ENCODE results near the gene DLG1. TPM values are rescaled to one million over a fixed set of nuclear protein-coding genes. Genes with fewer than 3 reads are reported as not detected.

Gene DLG1
- total and polyA plus RNA-seq, 4 donors = 47.8 to 130 (median 67.9) TPM

- peaks cover 1% of the 10 kb centered on the region for H3K4me1 ChIP-seq (ENCODE audit: control insufficient read depth, insufficient read depth, low read length)
These were observed 4.7 kb downstream of the DLG1 start for GRCh38 chr3:197293605-197294237.

GRCh38 chr3:197292648-197293047, 5.8 kb downstream of the DLG1 start:
- Histone ChIP-seq H3K36me3 (ENCODE audit: control insufficient read depth, insufficient read depth, low read length) (no peaks in the 10 kb centered on the region), H3K27me3 (ENCODE audit: control insufficient read depth, insufficient read depth, low read length) (no peaks in the 10 kb centered on the region), H3K4me1 (ENCODE audit: control insufficient read depth, insufficient read depth, low read length) (no peaks in the 10 kb centered on the region), H3K9me3 (ENCODE audit: control insufficient read depth, insufficient read depth, low read length) (no peaks in the 10 kb centered on the region), H3K27ac (ENCODE audit: low read depth, low read length) (no peak overlapping the region), H3K4me3 (ENCODE audit: low read depth, low read length) (no peak overlapping the region)
- DNase-seq (ENCODE audit: low read depth in 4 of 6, low spot score in 6 of 6) = no peak
- 100% methylated on average over 1 of the region's 1 CpG for WGBS (ENCODE audit: insufficient coverage)

More at GRCh38 chr3:197293605-197294237, 4.7 kb downstream of the DLG1 start:
- no peaks in the 10 kb centered on the region for H3K27me3 ChIP-seq (ENCODE audit: control insufficient read depth, insufficient read depth, low read length)
- no peaks in the 10 kb centered on the region for H3K9me3 ChIP-seq (ENCODE audit: control insufficient read depth, insufficient read depth, low read length)
- H3K4me3 ChIP-seq (ENCODE audit: low read depth, low read length) = no peak overlapping the region
- H3K36me3 ChIP-seq (ENCODE audit: control insufficient read depth, insufficient read depth, low read length) = no peaks in the 10 kb centered on the region
- WGBS (ENCODE audit: insufficient coverage) = 57% methylated on average over 2 of the region's 4 CpGs
- DNase-seq (ENCODE audit: low read depth in 4 of 6, low spot score in 6 of 6) = no peak
- no peak overlapping the region for H3K27ac ChIP-seq (ENCODE audit: low read depth, low read length)

- H3K36me3 ChIP-seq (ENCODE audit: control insufficient read depth, insufficient read depth, low read length) = no peaks in the 10 kb centered on the region
- DNase-seq (ENCODE audit: low read depth in 4 of 6, low spot score in 6 of 6) = no peak
- no peaks in the 10 kb centered on the region for H3K27me3 ChIP-seq (ENCODE audit: control insufficient read depth, insufficient read depth, low read length)
- no peak overlapping the region for H3K4me3 ChIP-seq (ENCODE audit: low read depth, low read length)
- no peak overlapping the region for H3K27ac ChIP-seq (ENCODE audit: low read depth, low read length)
- no peaks in the 10 kb centered on the region for H3K4me1 ChIP-seq (ENCODE audit: control insufficient read depth, insufficient read depth, low read length)
- WGBS (ENCODE audit: insufficient coverage) = no CpG with 5 or more reads among the region's 8 CpGs
- H3K9me3 ChIP-seq (ENCODE audit: control insufficient read depth, insufficient read depth, low read length) = no peaks in the 10 kb centered on the region
These were observed 6.2 kb downstream of the DLG1 start for GRCh38 chr3:197292083-197292646.

- H3K4me3 ChIP-seq (ENCODE audit: low read depth, low read length) = no peak overlapping the region
- H3K9me3 ChIP-seq (ENCODE audit: control insufficient read depth, insufficient read depth, low read length) = no peaks in the 10 kb centered on the region
- no peak for DNase-seq (ENCODE audit: low read depth in 4 of 6, low spot score in 6 of 6)
- peaks cover 8% of the 10 kb centered on the region for H3K36me3 ChIP-seq (ENCODE audit: control insufficient read depth, insufficient read depth, low read length)
- no peaks in the 10 kb centered on the region for H3K4me1 ChIP-seq (ENCODE audit: control insufficient read depth, insufficient read depth, low read length)
- H3K27ac ChIP-seq (ENCODE audit: low read depth, low read length) = no peak overlapping the region
- H3K27me3 ChIP-seq (ENCODE audit: control insufficient read depth, insufficient read depth, low read length) = no peaks in the 10 kb centered on the region
These were observed 8.7 kb downstream of the DLG1 start for GRCh38 chr3:197289726-197290125.

GRCh38 chr3:197286678-197287077, 11.7 kb downstream of the DLG1 start:
- H3K9me3 ChIP-seq (ENCODE audit: control insufficient read depth, insufficient read depth, low read length) = no peaks in the 10 kb centered on the region
- 95% methylated on average over 2 of the region's 2 CpGs for WGBS (ENCODE audit: insufficient coverage)
- H3K4me3 ChIP-seq (ENCODE audit: low read depth, low read length) = no peak overlapping the region
- H3K36me3 ChIP-seq (ENCODE audit: control insufficient read depth, insufficient read depth, low read length) = peaks cover 8% of the 10 kb centered on the region
- no peaks in the 10 kb centered on the region for H3K4me1 ChIP-seq (ENCODE audit: control insufficient read depth, insufficient read depth, low read length)
- H3K27me3 ChIP-seq (ENCODE audit: control insufficient read depth, insufficient read depth, low read length) = no peaks in the 10 kb centered on the region
- no peak for DNase-seq (ENCODE audit: low read depth in 4 of 6, low spot score in 6 of 6)
- H3K27ac ChIP-seq (ENCODE audit: low read depth, low read length) = no peak overlapping the region

- Histone ChIP-seq H3K4me3 (ENCODE audit: low read depth, low read length) (no peak overlapping the region), H3K27ac (ENCODE audit: low read depth, low read length) (no peak overlapping the region), H3K36me3 (ENCODE audit: control insufficient read depth, insufficient read depth, low read length) (peaks cover 12% of the 10 kb centered on the region), H3K27me3 (ENCODE audit: control insufficient read depth, insufficient read depth, low read length) (no peaks in the 10 kb centered on the region), H3K4me1 (ENCODE audit: control insufficient read depth, insufficient read depth, low read length) (no peaks in the 10 kb centered on the region), H3K9me3 (ENCODE audit: control insufficient read depth, insufficient read depth, low read length) (no peaks in the 10 kb centered on the region)
- WGBS (ENCODE audit: insufficient coverage) = 100% methylated on average over 1 of the region's 2 CpGs
- no peak for DNase-seq (ENCODE audit: low read depth in 4 of 6, low spot score in 6 of 6)
These were observed 12.9 kb downstream of the DLG1 start for GRCh38 chr3:197285557-197285956.

GRCh38 chr3:197283045-197283444, 15.4 kb downstream of the DLG1 start:
- Histone ChIP-seq H3K27ac (ENCODE audit: low read depth, low read length) (no peak overlapping the region), H3K27me3 (ENCODE audit: control insufficient read depth, insufficient read depth, low read length) (no peaks in the 10 kb centered on the region), H3K9me3 (ENCODE audit: control insufficient read depth, insufficient read depth, low read length) (no peaks in the 10 kb centered on the region), H3K4me3 (ENCODE audit: low read depth, low read length) (no peak overlapping the region), H3K4me1 (ENCODE audit: control insufficient read depth, insufficient read depth, low read length) (no peaks in the 10 kb centered on the region), H3K36me3 (ENCODE audit: control insufficient read depth, insufficient read depth, low read length) (peaks cover 12% of the 10 kb centered on the region)
- DNase-seq (ENCODE audit: low read depth in 4 of 6, low spot score in 6 of 6) = peak in 1 of 6 donors; percentile 56
- no CpG with 5 or more reads among the region's 2 CpGs for WGBS (ENCODE audit: insufficient coverage)

- H3K27ac ChIP-seq (ENCODE audit: low read depth, low read length) = no peak overlapping the region
- H3K4me3 ChIP-seq (ENCODE audit: low read depth, low read length) = no peak overlapping the region
- no peaks in the 10 kb centered on the region for H3K27me3 ChIP-seq (ENCODE audit: control insufficient read depth, insufficient read depth, low read length)
- no peak for DNase-seq (ENCODE audit: low read depth in 4 of 6, low spot score in 6 of 6)
- H3K4me1 ChIP-seq (ENCODE audit: control insufficient read depth, insufficient read depth, low read length) = no peaks in the 10 kb centered on the region
- H3K36me3 ChIP-seq (ENCODE audit: control insufficient read depth, insufficient read depth, low read length) = peaks cover 13% of the 10 kb centered on the region
- WGBS (ENCODE audit: insufficient coverage) = 100% methylated on average over 1 of the region's 1 CpG
- H3K9me3 ChIP-seq (ENCODE audit: control insufficient read depth, insufficient read depth, low read length) = no peaks in the 10 kb centered on the region
These were observed 16.6 kb downstream of the DLG1 start for GRCh38 chr3:197281849-197282248.

GRCh38 chr3:197280156-197280555, 18.3 kb downstream of the DLG1 start:
- H3K9me3 ChIP-seq (ENCODE audit: control insufficient read depth, insufficient read depth, low read length) = no peaks in the 10 kb centered on the region
- H3K4me1 ChIP-seq (ENCODE audit: control insufficient read depth, insufficient read depth, low read length) = no peaks in the 10 kb centered on the region
- no peak for DNase-seq (ENCODE audit: low read depth in 4 of 6, low spot score in 6 of 6)
- no peaks in the 10 kb centered on the region for H3K27me3 ChIP-seq (ENCODE audit: control insufficient read depth, insufficient read depth, low read length)
- peaks cover 6% of the 10 kb centered on the region for H3K36me3 ChIP-seq (ENCODE audit: control insufficient read depth, insufficient read depth, low read length)
- H3K27ac ChIP-seq (ENCODE audit: low read depth, low read length) = no peak overlapping the region
- H3K4me3 ChIP-seq (ENCODE audit: low read depth, low read length) = no peak overlapping the region

GRCh38 chr3:197278933-197279332, 19.5 kb downstream of the DLG1 start:
- Histone ChIP-seq H3K4me3 (ENCODE audit: low read depth, low read length) (no peak overlapping the region), H3K36me3 (ENCODE audit: control insufficient read depth, insufficient read depth, low read length) (peaks cover 6% of the 10 kb centered on the region), H3K27me3 (ENCODE audit: control insufficient read depth, insufficient read depth, low read length) (no peaks in the 10 kb centered on the region), H3K4me1 (ENCODE audit: control insufficient read depth, insufficient read depth, low read length) (peaks cover 3% of the 10 kb centered on the region), H3K27ac (ENCODE audit: low read depth, low read length) (no peak overlapping the region), H3K9me3 (ENCODE audit: control insufficient read depth, insufficient read depth, low read length) (peaks cover 1% of the 10 kb centered on the region)
- DNase-seq (ENCODE audit: low read depth in 4 of 6, low spot score in 6 of 6) = no peak

Data from spinal cord (tissue), 10 donors.